Ovary (tissue), 9 donors: ENCODE results near the gene PCDHB12. TPM values are rescaled to one million over a fixed set of nuclear protein-coding genes. Genes with fewer than 3 reads are reported as not detected.
"Not testable (repeated sequence)": the region's sequence is repeated elsewhere in the genome, so short reads cannot be mapped to it uniquely, and the experiment has no call there.

Source experiments
- DNase-seq, 5 donors: peaks; one replicate each; pipeline ENCODE4 v3.0.0-alpha.2; 2019 to 2020
- H3K27ac ChIP-seq, 2 donors: fragments of 200-600 bp; one replicate each; pipeline versions ENCODE4 v1.5.1 to v1.8.0; 2019 to 2022
- H3K27me3 ChIP-seq: fragments of 200-600 bp; one replicate; pipeline ENCODE4 v1.8.0; 2022
- H3K36me3 ChIP-seq: fragments of 200-600 bp; sonication (generic); one replicate; pipeline ENCODE4 v1.5.1; 2019
- H3K4me1 ChIP-seq: one replicate; pipeline ENCODE4 v1.8.1; 2013; ENCODE audit warnings: mild to moderate bottlenecking, moderate library complexity; ENCODE audit not compliant: insufficient read depth
- H3K4me3 ChIP-seq: fragments of 200-600 bp; sonication (generic); one replicate; pipeline ENCODE4 v1.5.1; 2017
- H3K9me3 ChIP-seq, 2 donors: fragments of 200-600 bp in 1 of 2; sonication (generic) in 1 of 2; one replicate each; pipeline versions ENCODE4 v1.5.1 to v1.8.1; 2013 to 2019; ENCODE audit warnings: mild to moderate bottlenecking in 1 of 2, moderate library complexity in 1 of 2
- POLR2A ChIP-seq: fragments of 450-650 bp; IDR thresholded peaks from one replicate; pipeline ENCODE4 v1.6.1; 2017; ENCODE audit warnings: antibody characterized with exemption, mild to moderate bottlenecking, moderate library complexity
- WGBS, 3 donors: extraction: QIAGEN DNeasy Blood & Tissue Kit in 1 of 3; methylation state at CpG; one replicate each; pipeline versions ENCODE4 v1.1.5 to v1.1.7; 2013 to 2017; 5-methylcytosine and 5-hydroxymethylcytosine counted together
- intact Hi-C, 4 donors: fragments of 100-400 bp; cut with DNase I; formaldehyde crosslinking; loops; one replicate each; pipeline versions ENCODE4 v1.11.0 to v1.15.1; 2022 to 2023
- polyA plus RNA-seq, 2 donors: library from polyadenylated mRNA; stranded (reverse); fragments of 200-250 nt in 1 of 2; fragments of 350-450 nt in 1 of 2; fragmentation: Illumina TruSeq in 1 of 2; extraction: RNeasy Lipid Tissue Mini Kit (QIAGEN cat#74804) in 1 of 2; gene quantifications; one replicate each; pipeline ENCODE4 v1.2.3, GENCODE V29; 2013 to 2014
- total RNA-seq, 7 donors: library from RNA; depleted of rRNA in 2 of 7; stranded (reverse); fragments of >200 nt in 2 of 7; fragmentation: NEBNext Ultra II Directional in 3 of 7; extraction: Animal tissue kit (Norgen Biotek cat#: 25700) in 3 of 7; gene quantifications; one replicate each; pipeline versions ENCODE4 v1.1.0 to v1.2.4, GENCODE V29; 2016 to 2023
- TF ChIP-seq, protein P1 (sequence below), 3 donors: fragments of 450-650 bp in 2 of 3; fragments of 200-600 bp in 1 of 3; IDR thresholded peaks; one replicate each; pipeline versions ENCODE4 v1.5.1 to v1.8.0; 2016 to 2022; ENCODE audit warnings: antibody characterized with exemption in 3 of 3, mild to moderate bottlenecking in 1 of 3
- donor health status: DM: no; HTN: no; CAD: no; lungs with moderate emphysema.
- donor health status: DM: no; HTN: no; CAD: no.
- donor health status: Bipolar disorder and iron deficiency.
- donor health status: DM: yes; HTN: yes; CAD: no.
- donor health status: DM: no; HTN: no; CAD: no.
- donor health status: DM: yes; HTN: yes; CAD: no.

The PCDHB12 gene
- total and polyA plus RNA-seq, 9 donors = 2.8 to 8.8 (median 6.6) TPM

DNA sequence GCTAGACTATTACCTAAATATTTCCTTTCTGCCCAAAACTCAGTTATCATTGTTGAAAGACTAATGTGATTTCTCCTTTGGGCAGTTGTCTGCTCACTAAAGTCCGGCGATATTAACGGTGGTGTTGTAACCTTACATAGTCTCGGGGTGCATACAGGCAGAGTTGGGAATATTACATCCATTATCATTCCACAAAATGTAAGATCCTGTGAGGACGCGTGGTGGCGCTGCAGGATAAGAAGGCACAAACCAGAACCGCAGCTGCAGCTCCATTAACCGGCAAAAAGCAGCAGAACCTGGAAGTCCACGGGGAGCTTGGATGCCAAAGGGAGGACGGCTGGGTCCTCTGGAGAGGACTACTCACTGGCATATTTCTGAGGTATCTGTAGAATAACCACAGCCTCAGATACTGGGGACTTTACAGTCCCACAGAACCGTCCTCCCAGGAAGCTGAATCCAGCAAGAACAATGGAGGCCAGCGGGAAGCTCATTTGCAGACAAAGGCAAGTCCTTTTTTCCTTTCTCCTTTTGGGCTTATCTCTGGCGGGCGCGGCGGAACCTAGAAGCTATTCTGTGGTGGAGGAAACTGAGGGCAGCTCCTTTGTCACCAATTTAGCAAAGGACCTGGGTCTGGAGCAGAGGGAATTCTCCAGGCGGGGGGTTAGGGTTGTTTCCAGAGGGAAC is 5.3 kb downstream of the PCDHB12 start, which contains the start of gene PCDHB13:
Gene PCDHB13, plus strand, starts transcription at position 264 of the 684 bp plus-strand sequence. Its CDS starts 205 bp downstream, at position 469.
- peak in 2 of 5 donors; percentile 41 to 54 for DNase-seq
- H3K4me1 ChIP-seq, H3K27ac ChIP-seq, H3K4me3 ChIP-seq, intact Hi-C loops, H3K27me3 ChIP-seq, H3K36me3 ChIP-seq: not testable (repeated sequence)
- H3K9me3 ChIP-seq = peaks cover 0 to 42% of the 10 kb centered on the region in 2 donors
- 9 to 12% (median 10%) methylated on average over 12 to 13 of the region's 18 CpGs for WGBS, 3 donors

DNA sequence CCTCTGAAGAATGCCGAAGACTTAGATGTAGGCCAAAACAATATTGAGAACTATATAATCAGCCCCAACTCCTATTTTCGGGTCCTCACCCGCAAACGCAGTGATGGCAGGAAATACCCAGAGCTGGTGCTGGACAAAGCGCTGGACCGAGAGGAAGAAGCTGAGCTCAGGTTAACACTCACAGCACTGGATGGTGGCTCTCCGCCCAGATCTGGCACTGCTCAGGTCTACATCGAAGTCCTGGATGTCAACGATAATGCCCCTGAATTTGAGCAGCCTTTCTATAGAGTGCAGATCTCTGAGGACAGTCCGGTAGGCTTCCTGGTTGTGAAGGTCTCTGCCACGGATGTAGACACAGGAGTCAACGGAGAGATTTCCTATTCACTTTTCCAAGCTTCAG is 6.1 kb downstream of the PCDHB12 start:
- intact Hi-C loops, H3K4me1 ChIP-seq, H3K4me3 ChIP-seq, H3K36me3 ChIP-seq, DNase-seq, H3K27ac ChIP-seq, H3K27me3 ChIP-seq: not testable (repeated sequence)
- 46 to 67% (median 60%) methylated on average over 10 to 12 of the region's 12 CpGs for WGBS, 3 donors
- peaks cover 0 to 34% of the 10 kb centered on the region in 2 donors for H3K9me3 ChIP-seq

DNA sequence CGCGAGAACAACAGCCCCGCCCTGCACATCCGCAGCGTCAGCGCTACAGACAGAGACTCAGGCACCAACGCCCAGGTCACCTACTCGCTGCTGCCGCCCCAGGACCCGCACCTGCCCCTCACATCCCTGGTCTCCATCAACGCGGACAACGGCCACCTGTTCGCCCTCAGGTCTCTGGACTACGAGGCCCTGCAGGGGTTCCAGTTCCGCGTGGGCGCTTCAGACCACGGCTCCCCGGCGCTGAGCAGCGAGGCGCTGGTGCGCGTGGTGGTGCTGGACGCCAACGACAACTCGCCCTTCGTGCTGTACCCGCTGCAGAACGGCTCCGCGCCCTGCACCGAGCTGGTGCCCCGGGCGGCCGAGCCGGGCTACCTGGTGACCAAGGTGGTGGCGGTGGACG is 7.0 kb downstream of the PCDHB12 start:
- WGBS, 3 donors = 25 to 35% (median 34%) methylated on average over 28 to 34 of the region's 40 CpGs
- DNase-seq, H3K4me3 ChIP-seq, intact Hi-C loops, H3K27me3 ChIP-seq, H3K4me1 ChIP-seq, H3K27ac ChIP-seq, H3K36me3 ChIP-seq: not testable (repeated sequence)
- H3K9me3 ChIP-seq = peaks cover 0 to 28% of the 10 kb centered on the region in 2 donors

DNA sequence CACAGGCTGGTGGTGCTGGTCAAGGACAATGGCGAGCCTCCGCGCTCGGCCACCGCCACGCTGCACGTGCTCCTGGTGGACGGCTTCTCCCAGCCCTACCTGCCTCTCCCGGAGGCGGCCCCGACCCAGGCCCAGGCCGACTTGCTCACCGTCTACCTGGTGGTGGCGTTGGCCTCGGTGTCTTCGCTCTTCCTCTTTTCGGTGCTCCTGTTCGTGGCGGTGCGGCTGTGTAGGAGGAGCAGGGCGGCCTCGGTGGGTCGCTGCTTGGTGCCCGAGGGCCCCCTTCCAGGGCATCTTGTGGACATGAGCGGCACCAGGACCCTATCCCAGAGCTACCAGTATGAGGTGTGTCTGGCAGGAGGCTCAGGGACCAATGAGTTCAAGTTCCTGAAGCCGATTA is 7.5 kb downstream of the PCDHB12 start:
- 18 to 34% (median 29%) methylated on average over 18 to 26 of the region's 26 CpGs for WGBS, 3 donors
- peaks cover 0 to 27% of the 10 kb centered on the region in 2 donors for H3K9me3 ChIP-seq
- intact Hi-C loops, H3K27ac ChIP-seq, H3K27me3 ChIP-seq, H3K36me3 ChIP-seq, DNase-seq, H3K4me1 ChIP-seq, H3K4me3 ChIP-seq: not testable (repeated sequence)

DNA sequence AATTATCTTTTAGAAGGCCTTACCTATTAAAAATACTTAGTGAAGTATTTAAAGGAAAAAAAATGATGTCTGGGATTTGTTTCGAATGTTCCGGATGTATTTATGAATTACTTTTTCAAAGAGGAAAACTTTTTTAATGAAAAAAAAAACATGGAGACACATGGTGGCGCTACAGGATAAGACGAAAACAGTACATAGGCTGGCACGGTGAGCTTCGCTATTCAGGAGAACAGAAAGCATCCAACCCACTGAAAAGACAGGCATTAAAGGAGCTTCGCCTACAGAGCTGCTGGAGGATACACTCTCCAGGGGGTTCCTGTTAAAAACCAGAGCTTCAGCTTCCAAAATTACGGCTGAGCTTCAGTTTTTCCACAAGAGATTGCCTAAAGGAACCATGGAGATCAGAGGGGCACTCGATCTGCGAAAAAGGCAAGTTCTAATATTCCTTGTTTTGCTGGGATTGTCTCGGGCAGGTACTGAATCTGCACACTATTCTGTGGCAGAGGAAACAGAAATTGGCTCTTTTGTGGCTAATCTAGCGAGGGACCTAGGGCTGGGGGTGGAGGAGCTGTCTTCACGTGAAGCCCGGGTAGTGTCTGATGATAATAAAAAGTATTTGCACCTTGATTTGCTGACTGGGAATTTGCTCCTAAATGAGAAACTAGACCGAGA is 14.7 kb downstream of the PCDHB12 start, which contains the start of gene PCDHB14:
Gene PCDHB14, plus strand, starts transcription at position 232 of the 672 bp plus-strand sequence. Its CDS starts 163 bp downstream, at position 395.
- intact Hi-C loops = no loop called here
- 16 to 28% (median 24%) methylated on average over 15 of the region's 15 CpGs for whole genome bisulfite sequencing, 3 donors
- H3K36me3 ChIP-seq = no peaks in the 10 kb centered on the region
- TF ChIP-seq POLR2A = no peak
- no peaks in the 10 kb centered on the region for H3K4me1 ChIP-seq
- H3K4me3 ChIP-seq = peak within 1 kb of the TSS; percentile 22
- DNase-seq = no peak
- H3K9me3 ChIP-seq = peaks cover 0 to 19% of the 10 kb centered on the region in 2 donors
- H3K27ac ChIP-seq = no peak within 1 kb of the TSS
- peaks cover 2% of the 10 kb centered on the region for H3K27me3 ChIP-seq

DNA sequence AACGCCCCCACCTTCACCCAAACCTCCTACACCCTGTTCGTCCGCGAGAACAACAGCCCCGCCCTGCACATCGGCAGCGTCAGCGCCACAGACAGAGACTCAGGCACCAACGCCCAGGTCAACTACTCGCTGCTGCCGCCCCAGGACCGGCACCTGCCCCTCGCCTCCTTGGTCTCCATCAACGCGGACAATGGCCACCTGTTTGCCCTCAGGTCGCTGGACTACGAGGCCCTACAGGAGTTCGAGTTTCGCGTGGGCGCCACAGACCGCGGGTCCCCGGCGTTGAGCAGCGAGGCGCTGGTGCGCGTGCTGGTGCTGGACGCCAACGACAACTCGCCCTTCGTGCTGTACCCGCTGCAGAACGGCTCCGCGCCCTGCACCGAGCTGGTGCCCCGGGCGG is 16.3 kb downstream of the PCDHB12 start:
- H3K4me1 ChIP-seq, H3K4me3 ChIP-seq, intact Hi-C loops, H3K27ac ChIP-seq, H3K36me3 ChIP-seq, H3K27me3 ChIP-seq, DNase-seq: not testable (repeated sequence)
- peaks cover 0 to 13% of the 10 kb centered on the region in 2 donors for H3K9me3 ChIP-seq
- WGBS, 3 donors = 15 to 22% (median 16%) methylated on average over 11 to 32 of the region's 40 CpGs

DNA sequence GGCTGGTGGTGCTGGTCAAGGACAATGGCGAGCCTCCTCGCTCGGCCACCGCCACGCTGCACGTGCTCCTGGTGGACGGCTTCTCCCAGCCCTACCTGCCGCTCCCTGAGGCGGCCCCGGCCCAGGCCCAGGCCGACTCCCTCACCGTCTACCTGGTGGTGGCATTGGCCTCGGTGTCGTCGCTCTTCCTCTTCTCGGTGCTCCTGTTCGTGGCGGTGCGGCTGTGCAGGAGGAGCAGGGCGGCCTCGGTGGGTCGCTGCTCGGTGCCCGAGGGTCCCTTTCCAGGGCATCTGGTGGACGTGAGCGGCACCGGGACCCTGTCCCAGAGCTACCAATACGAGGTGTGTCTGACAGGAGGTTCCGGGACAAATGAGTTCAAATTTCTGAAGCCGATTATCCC is 16.9 kb downstream of the PCDHB12 start:
- H3K27ac ChIP-seq, intact Hi-C loops, H3K27me3 ChIP-seq, H3K4me1 ChIP-seq, H3K36me3 ChIP-seq, DNase-seq, H3K4me3 ChIP-seq: not testable (repeated sequence)
- peaks cover 0 to 11% of the 10 kb centered on the region in 2 donors for H3K9me3 ChIP-seq
- 25 to 40% (median 38%) methylated on average over 22 to 30 of the region's 30 CpGs for WGBS, 3 donors

DNA sequence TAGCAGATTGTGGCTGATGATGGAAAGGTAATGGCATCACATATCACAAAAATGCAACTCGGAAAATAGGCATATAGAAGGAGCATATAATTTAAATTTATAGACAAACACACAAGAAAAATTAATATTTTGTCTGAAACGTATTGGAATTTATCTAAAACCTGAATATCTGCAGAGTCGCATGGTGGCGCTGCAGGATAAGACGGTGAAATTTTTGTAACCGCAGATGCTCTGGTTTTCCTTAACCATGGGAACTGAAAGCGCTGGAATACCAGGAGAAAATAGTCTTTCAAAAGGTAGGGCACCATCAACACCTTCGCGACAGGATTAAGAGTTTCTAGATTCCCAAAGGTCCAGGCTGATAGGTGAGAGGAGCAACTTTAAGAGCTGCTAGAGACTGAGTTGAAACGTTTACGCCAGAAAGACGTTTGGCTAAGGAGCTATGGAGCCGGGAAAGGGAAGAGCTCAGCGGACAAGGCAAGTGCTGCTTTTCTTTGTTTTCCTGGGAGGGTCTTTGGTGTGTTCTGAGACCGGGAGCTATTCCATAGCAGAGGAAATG is 25.7 kb downstream of the PCDHB12 start:
- Histone ChIP-seq H3K9me3 (peaks cover 6 to 30% of the 10 kb centered on the region in 2 donors), H3K27ac (no peak overlapping the region), H3K4me3 (peak overlapping the region; percentile 8), H3K36me3 (no peaks in the 10 kb centered on the region), H3K4me1 (no peaks in the 10 kb centered on the region), H3K27me3 (no peaks in the 10 kb centered on the region)
- DNase-seq = peak in 2 of 5 donors; percentile 35 to 42
- WGBS, 3 donors = 5 to 9% (median 5%) methylated on average over 15 of the region's 15 CpGs
- intact Hi-C loops = loop anchor here in 1 of 4 donors (10.0 kb wide), 1 partner anchor 391 kb away; no protein-coding TSS in a partner anchor
- TF ChIP-seq POLR2A = no peak
- TF ChIP-seq, protein P1, sequence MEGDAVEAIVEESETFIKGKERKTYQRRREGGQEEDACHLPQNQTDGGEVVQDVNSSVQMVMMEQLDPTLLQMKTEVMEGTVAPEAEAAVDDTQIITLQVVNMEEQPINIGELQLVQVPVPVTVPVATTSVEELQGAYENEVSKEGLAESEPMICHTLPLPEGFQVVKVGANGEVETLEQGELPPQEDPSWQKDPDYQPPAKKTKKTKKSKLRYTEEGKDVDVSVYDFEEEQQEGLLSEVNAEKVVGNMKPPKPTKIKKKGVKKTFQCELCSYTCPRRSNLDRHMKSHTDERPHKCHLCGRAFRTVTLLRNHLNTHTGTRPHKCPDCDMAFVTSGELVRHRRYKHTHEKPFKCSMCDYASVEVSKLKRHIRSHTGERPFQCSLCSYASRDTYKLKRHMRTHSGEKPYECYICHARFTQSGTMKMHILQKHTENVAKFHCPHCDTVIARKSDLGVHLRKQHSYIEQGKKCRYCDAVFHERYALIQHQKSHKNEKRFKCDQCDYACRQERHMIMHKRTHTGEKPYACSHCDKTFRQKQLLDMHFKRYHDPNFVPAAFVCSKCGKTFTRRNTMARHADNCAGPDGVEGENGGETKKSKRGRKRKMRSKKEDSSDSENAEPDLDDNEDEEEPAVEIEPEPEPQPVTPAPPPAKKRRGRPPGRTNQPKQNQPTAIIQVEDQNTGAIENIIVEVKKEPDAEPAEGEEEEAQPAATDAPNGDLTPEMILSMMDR (IDR thresholded peaks at IDR 0.05) = peak in 2 of 3 donors; percentile 15 to 19

DNA sequence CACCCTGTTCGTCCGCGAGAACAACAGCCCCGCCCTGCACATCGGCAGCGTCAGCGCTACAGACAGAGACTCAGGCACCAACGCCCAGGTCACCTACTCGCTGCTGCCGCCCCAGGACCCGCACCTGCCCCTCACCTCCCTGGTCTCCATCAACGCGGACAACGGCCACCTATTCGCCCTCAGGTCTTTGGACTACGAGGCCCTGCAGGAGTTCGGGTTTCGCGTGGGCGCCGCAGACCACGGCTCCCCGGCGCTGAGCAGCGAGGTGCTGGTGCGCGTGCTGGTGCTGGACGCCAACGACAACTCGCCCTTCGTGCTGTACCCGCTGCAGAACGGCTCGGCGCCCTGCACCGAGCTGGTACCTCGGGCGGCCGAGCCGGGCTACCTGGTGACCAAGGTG is 27.4 kb downstream of the PCDHB12 start:
- not testable (repeated sequence) for H3K4me1 ChIP-seq, H3K27ac ChIP-seq, DNase-seq, H3K36me3 ChIP-seq, H3K27me3 ChIP-seq, H3K4me3 ChIP-seq
- H3K9me3 ChIP-seq = peaks cover 6 to 42% of the 10 kb centered on the region in 2 donors
- intact Hi-C loops = loop anchor here in 1 of 4 donors (10.0 kb wide), 1 partner anchor 389 kb away; no protein-coding TSS in a partner anchor
- 19 to 41% (median 25%) methylated on average over 38 to 40 of the region's 40 CpGs for WGBS, 3 donors
